HT1080 (cell line): Measurements from ENCODE around the gene TSC22D3. TPM values are rescaled to one million over a fixed set of nuclear protein-coding genes. Genes with fewer than 3 reads are reported as not detected.
"Not testable (repeated sequence)": the region's sequence is repeated elsewhere in the genome, so short reads cannot be mapped to it uniquely, and the experiment has no call there.

ENCODE experiments used
- DNase-seq: peaks from one replicate; pipeline ENCODE4 v3.0.0-alpha.2; 2015; ENCODE audit warnings: low read depth
- polyA plus RNA-seq, 2 experiments: library from polyadenylated mRNA; depleted of rRNA; stranded (reverse); fragments of >200 nt; gene quantifications; 2 replicates each; pipeline ENCODE4 v1.2.3, GENCODE V29; 2015
- total RNA-seq: library from RNA; depleted of rRNA; stranded (reverse); fragments of >200 nt; shearing (Covaris generic); gene quantifications from 2 replicates; pipeline ENCODE4 v1.2.3, GENCODE V29; 2014; rRNA removed

TSC22D3 gene
- 5.4 and 8.8 TPM in 2 replicates for total RNA-seq
- 12.3 and 12.4 TPM in 2 replicates for polyA plus RNA-seq (2015; cell fraction: cytosol; rRNA removed)
- 24.7 and 28.4 TPM in 2 replicates for polyA plus RNA-seq (2015; cell fraction: nucleus; rRNA removed)

GRCh38 chrX:107775734-107776511 lies at the start of gene TSC22D3:
TSS of gene TSC22D3 (minus strand) at chrX:107775787. CDS start at chrX:107775419, 368 bp downstream.
- peak; percentile 69 for DNase-seq

- peak; percentile 44 for DNase-seq
These were observed 47.9 kb upstream of the TSC22D3 start for GRCh38 chrX:107823456-107823855.

GRCh38 chrX:107823042-107823441 lies 47.5 kb upstream of the TSC22D3 start:
- no peak for DNase-seq

- DNase-seq = no peak
These were observed 43.4 kb upstream of the TSC22D3 start for GRCh38 chrX:107818900-107819521.

- DNase-seq = not testable (repeated sequence)
These were observed 34.5 kb upstream of the TSC22D3 start for GRCh38 chrX:107810053-107810452.

GRCh38 chrX:107805179-107805578 lies 29.6 kb upstream of the TSC22D3 start:
- no peak for DNase-seq

GRCh38 chrX:107804427-107804826 lies 28.8 kb upstream of the TSC22D3 start:
- DNase-seq = no peak

GRCh38 chrX:107787827-107788226 lies 12.2 kb upstream of the TSC22D3 start:
- no peak for DNase-seq

GRCh38 chrX:107780525-107780924 lies 4.9 kb upstream of the TSC22D3 start:
- DNase-seq = no peak

GRCh38 chrX:107777536-107777832 lies 1.9 kb upstream of the TSC22D3 start, which contains the start of gene NCBP2L:
TSS of gene NCBP2L (plus strand) at chrX:107777733. CDS start at chrX:107794221, 16,488 bp downstream.
- DNase-seq = no peak

GRCh38 chrX:107776649-107777535 lies 1.3 kb upstream of the TSC22D3 start:
- DNase-seq = peak; percentile 75

GRCh38 chrX:107775000-107775733 lies 420 bp downstream of the TSC22D3 start:
- DNase-seq = no peak

GRCh38 chrX:107773906-107774435 lies 1.6 kb downstream of the TSC22D3 start:
- no peak for DNase-seq

GRCh38 chrX:107773206-107773605 lies 2.4 kb downstream of the TSC22D3 start:
- no peak for DNase-seq

- no peak for DNase-seq
These were observed 5.8 kb downstream of the TSC22D3 start for GRCh38 chrX:107769581-107770317.

GRCh38 chrX:107768051-107768450 lies 7.5 kb downstream of the TSC22D3 start:
- DNase-seq = no peak

- DNase-seq = peak; percentile 1
These were observed 9.0 kb downstream of the TSC22D3 start for GRCh38 chrX:107766470-107767150.

GRCh38 chrX:107764845-107765608 lies 10.6 kb downstream of the TSC22D3 start:
- no peak for DNase-seq

- no peak for DNase-seq
These were observed 11.9 kb downstream of the TSC22D3 start for GRCh38 chrX:107763647-107764046.
